ENCODE data around the gene RASD1.

RASD1 gene

GRCh38 chr17:17526369-17526768 is 30.2 kb upstream of the RASD1 start:
- no peak for DNase-seq

- DNase-seq, result no peak
Measured at GRCh38 chr17:17525956-17526355, 29.8 kb upstream of the RASD1 start.

GRCh38 chr17:17525311-17525710 is 29.1 kb upstream of the RASD1 start:
- DNase-seq, result no peak

GRCh38 chr17:17523731-17524490 is 27.7 kb upstream of the RASD1 start:
- no peak for DNase-seq

- no peak for DNase-seq
Measured at GRCh38 chr17:17523001-17523730, 27.0 kb upstream of the RASD1 start.

GRCh38 chr17:17520599-17521232 is 24.5 kb upstream of the RASD1 start:
- DNase-seq, result no peak

GRCh38 chr17:17519886-17520285 is 23.7 kb upstream of the RASD1 start:
- no peak for DNase-seq

- no peak for DNase-seq
Measured at GRCh38 chr17:17518951-17519350, 22.8 kb upstream of the RASD1 start.

- no peak for DNase-seq
Measured at GRCh38 chr17:17518014-17518413, 21.8 kb upstream of the RASD1 start.

GRCh38 chr17:17516941-17517720 is 20.9 kb upstream of the RASD1 start:
- DNase-seq, result no peak

- no peak for DNase-seq
Measured at GRCh38 chr17:17515934-17516930, 20.0 kb upstream of the RASD1 start.

- no peak for DNase-seq
Measured at GRCh38 chr17:17514993-17515933, 19.1 kb upstream of the RASD1 start.

GRCh38 chr17:17514361-17514992 is 18.3 kb upstream of the RASD1 start:
- no peak for DNase-seq

GRCh38 chr17:17513626-17514025 is 17.4 kb upstream of the RASD1 start:
- no peak for DNase-seq

GRCh38 chr17:17512866-17513265 is 16.7 kb upstream of the RASD1 start:
- no peak for DNase-seq

- DNase-seq, result no peak
Measured at GRCh38 chr17:17511881-17512858, 16.0 kb upstream of the RASD1 start.

- no peak for DNase-seq
Measured at GRCh38 chr17:17511293-17511741, 15.1 kb upstream of the RASD1 start.

- no peak for DNase-seq
Measured at GRCh38 chr17:17510456-17511292, 14.5 kb upstream of the RASD1 start.

Data from effector CD4-positive, alpha-beta T cell (primary cell).